ENCODE measurements around the gene NCOA7.
"Not testable (repeated sequence)": the region's sequence is repeated elsewhere in the genome, so short reads cannot be mapped to it uniquely, and the experiment has no call there.

NCOA7 gene

DNA sequence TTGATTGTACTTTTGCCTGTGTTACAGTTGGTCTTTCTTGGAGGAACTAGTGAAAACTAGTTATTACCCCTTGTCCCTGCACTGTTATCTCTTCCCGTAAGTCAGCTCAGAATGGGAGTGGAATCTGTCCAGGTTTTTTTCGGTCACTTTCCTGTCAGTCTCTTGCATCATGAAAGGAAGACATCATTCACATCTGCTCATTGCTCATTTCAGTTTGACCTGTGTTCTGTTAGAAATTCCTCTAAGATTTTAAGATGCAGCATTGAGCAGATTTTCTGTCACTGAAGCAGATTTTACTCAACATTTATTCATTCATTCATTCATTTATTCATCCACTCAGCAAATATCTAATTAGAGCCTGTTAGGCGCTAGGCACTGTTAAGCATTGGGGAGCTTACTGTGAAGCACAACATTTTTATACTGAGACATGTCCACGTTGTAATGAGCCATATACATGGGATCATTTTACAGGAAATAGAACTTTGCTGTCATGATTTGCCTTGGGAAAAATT lies 132.7 kb downstream of the NCOA7 start:
- WGBS, 2 experiments (ENCODE audit: insufficient coverage in 2 of 2) = 90 to 96% methylated on average over 2 to 4 of the region's 4 CpGs
- Histone ChIP-seq H3K27ac (ENCODE audit: low read depth, low read length, severe bottlenecking) (no peak overlapping the region), H3K36me3 (ENCODE audit: control insufficient read depth, insufficient read depth, low read length) (peaks cover 4% of the 10 kb centered on the region), H3K9me3 (ENCODE audit: control insufficient read depth, low read length) (no peaks in the 10 kb centered on the region), H3K4me3 (ENCODE audit: extremely low read depth, insufficient read depth, low read length, poor library complexity, severe bottlenecking) (no peak overlapping the region), H3K4me1 (ENCODE audit: control insufficient read depth, insufficient read depth, low read length, poor library complexity, severe bottlenecking) (no peaks in the 10 kb centered on the region)

DNA sequence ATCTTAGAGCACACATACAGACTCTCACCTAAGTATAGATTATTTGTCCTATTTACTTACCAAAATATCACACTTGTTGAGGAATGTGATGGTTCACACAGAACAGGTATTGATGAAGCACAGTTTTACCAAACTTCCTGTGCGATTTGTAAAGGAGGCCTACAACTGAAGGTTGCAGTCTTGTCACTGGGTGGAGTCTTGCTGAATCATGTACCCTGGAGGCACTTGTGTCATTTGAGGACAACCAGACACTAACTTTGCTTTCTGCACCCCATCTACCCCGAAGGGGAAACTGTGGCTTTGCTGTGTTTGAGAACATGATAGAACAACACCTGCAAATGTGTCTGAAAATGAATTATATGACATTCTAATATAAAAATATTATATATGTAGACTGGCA lies 133.4 kb downstream of the NCOA7 start:
- Histone ChIP-seq H3K36me3 (ENCODE audit: control insufficient read depth, insufficient read depth, low read length) (peaks cover 4% of the 10 kb centered on the region), H3K4me3 (ENCODE audit: extremely low read depth, insufficient read depth, low read length, poor library complexity, severe bottlenecking) (no peak overlapping the region), H3K4me1 (ENCODE audit: control insufficient read depth, insufficient read depth, low read length, poor library complexity, severe bottlenecking) (no peaks in the 10 kb centered on the region), H3K9me3 (ENCODE audit: control insufficient read depth, low read length) (no peaks in the 10 kb centered on the region), H3K27ac (ENCODE audit: low read depth, low read length, severe bottlenecking) (no peak overlapping the region)
- WGBS, 2 experiments (ENCODE audit: insufficient coverage in 2 of 2) = 50 to 89% methylated on average over 1 of the region's 2 CpGs

DNA sequence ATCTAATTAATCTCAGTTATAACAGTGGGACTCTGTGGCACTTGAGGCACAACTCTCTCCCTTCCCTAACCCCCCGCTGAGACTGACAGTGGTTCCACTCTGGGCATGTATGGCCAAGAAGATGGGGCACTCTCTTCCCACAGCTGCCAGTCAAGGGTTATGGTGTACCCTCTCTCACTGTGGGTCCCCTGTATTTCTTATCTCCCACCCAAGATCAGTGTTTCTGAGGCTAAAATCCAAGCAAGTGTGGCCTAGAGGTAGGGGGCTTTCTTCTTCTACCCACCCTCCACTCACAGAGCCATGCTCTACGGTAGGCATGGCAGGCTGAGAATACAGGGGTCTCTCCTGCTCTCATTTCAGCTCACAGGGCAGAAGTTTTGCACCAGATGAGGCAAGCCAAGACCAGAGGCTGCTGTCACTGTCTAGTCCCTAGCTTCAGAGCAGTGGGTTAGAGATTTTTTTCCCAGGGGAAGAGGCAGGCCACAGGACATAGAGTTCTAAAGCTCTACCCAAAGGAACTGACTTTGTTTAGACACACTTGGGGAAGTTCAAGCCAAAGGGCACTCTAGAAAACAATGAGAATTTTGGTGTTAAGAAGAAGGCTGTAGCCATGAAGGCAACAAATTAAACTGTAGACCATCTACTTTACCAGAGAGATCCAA lies 134.1 kb downstream of the NCOA7 start:
- H3K36me3 ChIP-seq (ENCODE audit: control insufficient read depth, insufficient read depth, low read length) = peaks cover 4% of the 10 kb centered on the region
- WGBS, 2 experiments (ENCODE audit: insufficient coverage in 2 of 2) = 83 to 92% methylated on average over 1 of the region's 2 CpGs
- H3K4me1 ChIP-seq (ENCODE audit: control insufficient read depth, insufficient read depth, low read length, poor library complexity, severe bottlenecking) = no peaks in the 10 kb centered on the region
- no peak overlapping the region for H3K27ac ChIP-seq (ENCODE audit: low read depth, low read length, severe bottlenecking)
- no peaks in the 10 kb centered on the region for H3K9me3 ChIP-seq (ENCODE audit: control insufficient read depth, low read length)
- no peak overlapping the region for H3K4me3 ChIP-seq (ENCODE audit: extremely low read depth, insufficient read depth, low read length, poor library complexity, severe bottlenecking)

DNA sequence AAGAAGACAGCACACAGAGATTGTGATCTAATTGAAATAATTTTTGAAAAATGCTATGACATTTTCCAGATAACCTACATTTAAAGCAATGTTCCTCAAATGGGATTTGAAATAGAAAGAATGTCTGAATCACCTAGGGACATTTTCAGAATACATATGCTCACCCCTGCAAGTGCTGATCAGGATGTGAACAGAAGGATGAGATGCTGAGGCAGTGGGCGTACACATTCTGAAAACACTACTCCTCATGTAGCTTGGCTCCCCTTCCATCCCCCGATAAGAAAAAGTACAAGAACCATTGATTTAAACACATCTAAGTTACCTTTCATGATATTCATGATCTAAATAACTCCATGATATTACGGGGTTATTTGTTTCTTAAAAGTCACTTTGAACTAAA lies 136.0 kb downstream of the NCOA7 start:
- Histone ChIP-seq H3K36me3 (ENCODE audit: control insufficient read depth, insufficient read depth, low read length) (peaks cover 4% of the 10 kb centered on the region), H3K4me3 (ENCODE audit: extremely low read depth, insufficient read depth, low read length, poor library complexity, severe bottlenecking) (no peak overlapping the region), H3K4me1 (ENCODE audit: control insufficient read depth, insufficient read depth, low read length, poor library complexity, severe bottlenecking) (no peaks in the 10 kb centered on the region), H3K9me3 (ENCODE audit: control insufficient read depth, low read length) (no peaks in the 10 kb centered on the region), H3K27ac (ENCODE audit: low read depth, low read length, severe bottlenecking) (no peak overlapping the region)
- 94 to 100% methylated on average over 1 to 2 of the region's 3 CpGs for WGBS, 2 experiments (ENCODE audit: insufficient coverage in 2 of 2)

DNA sequence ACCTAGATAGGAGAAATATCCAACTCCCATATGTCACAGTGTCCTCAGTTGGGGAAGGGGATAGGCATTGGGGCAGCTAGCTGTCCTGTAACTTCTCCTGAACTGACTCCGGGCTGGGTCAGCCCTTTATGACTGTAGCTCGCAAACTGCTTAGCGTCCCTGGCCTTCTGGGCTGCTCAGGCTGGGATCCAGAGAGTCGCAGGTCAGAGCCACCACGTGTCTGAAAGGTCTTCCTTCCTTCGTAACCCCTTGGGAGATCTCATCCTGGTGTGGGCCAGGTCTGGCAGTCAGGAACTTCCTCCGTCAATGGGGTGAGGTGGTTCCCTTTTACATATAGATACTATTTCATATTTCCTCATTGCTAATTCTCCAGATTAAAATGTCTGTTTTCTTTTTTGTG lies 137.0 kb downstream of the NCOA7 start:
- 89 to 100% methylated on average over 1 to 5 of the region's 7 CpGs for WGBS, 2 experiments (ENCODE audit: insufficient coverage in 2 of 2)
- Histone ChIP-seq H3K36me3 (ENCODE audit: control insufficient read depth, insufficient read depth, low read length) (peaks cover 4% of the 10 kb centered on the region), H3K9me3 (ENCODE audit: control insufficient read depth, low read length) (no peaks in the 10 kb centered on the region), H3K4me1 (ENCODE audit: control insufficient read depth, insufficient read depth, low read length, poor library complexity, severe bottlenecking) (no peaks in the 10 kb centered on the region), H3K4me3 (ENCODE audit: extremely low read depth, insufficient read depth, low read length, poor library complexity, severe bottlenecking) (no peak overlapping the region), H3K27ac (ENCODE audit: low read depth, low read length, severe bottlenecking) (no peak overlapping the region)

DNA sequence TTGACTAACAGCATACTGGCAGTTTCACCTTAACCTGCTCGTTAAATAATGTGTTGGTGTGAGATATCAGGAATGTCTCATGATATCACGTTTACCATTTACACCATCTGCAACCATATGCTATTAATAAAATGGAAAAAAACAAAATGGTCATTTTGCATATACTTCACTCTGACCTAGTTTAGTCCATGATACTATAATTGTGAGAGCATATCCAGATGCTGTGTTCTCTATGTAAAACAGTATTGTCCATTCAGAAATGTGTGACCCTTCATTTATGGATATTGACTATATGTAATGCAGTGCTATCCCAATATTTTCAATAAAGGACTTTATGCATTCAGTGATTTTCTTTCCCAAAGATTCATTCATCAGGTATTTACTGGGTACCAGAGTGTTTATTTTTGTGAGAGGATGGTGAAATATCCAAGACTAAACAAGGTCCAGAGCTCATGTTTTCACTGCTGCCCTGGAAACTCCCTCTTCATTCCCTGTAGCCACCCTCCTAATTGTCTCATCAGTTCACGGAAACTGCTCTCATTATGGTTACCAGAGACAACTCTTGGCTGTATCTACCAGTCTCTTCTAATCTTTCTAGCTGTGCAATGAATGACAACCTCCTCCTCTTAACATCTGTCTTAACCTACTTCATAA lies 140.1 kb downstream of the NCOA7 start:
- no peaks in the 10 kb centered on the region for H3K36me3 ChIP-seq (ENCODE audit: control insufficient read depth, insufficient read depth, low read length)
- H3K9me3 ChIP-seq (ENCODE audit: control insufficient read depth, low read length) = no peaks in the 10 kb centered on the region
- H3K4me3 ChIP-seq (ENCODE audit: extremely low read depth, insufficient read depth, low read length, poor library complexity, severe bottlenecking) = no peak overlapping the region
- H3K27ac ChIP-seq (ENCODE audit: low read depth, low read length, severe bottlenecking) = no peak overlapping the region
- H3K4me1 ChIP-seq (ENCODE audit: control insufficient read depth, insufficient read depth, low read length, poor library complexity, severe bottlenecking) = no peaks in the 10 kb centered on the region
- 83 to 100% methylated on average over 1 of the region's 3 CpGs for WGBS, 2 experiments (ENCODE audit: insufficient coverage in 2 of 2)

DNA sequence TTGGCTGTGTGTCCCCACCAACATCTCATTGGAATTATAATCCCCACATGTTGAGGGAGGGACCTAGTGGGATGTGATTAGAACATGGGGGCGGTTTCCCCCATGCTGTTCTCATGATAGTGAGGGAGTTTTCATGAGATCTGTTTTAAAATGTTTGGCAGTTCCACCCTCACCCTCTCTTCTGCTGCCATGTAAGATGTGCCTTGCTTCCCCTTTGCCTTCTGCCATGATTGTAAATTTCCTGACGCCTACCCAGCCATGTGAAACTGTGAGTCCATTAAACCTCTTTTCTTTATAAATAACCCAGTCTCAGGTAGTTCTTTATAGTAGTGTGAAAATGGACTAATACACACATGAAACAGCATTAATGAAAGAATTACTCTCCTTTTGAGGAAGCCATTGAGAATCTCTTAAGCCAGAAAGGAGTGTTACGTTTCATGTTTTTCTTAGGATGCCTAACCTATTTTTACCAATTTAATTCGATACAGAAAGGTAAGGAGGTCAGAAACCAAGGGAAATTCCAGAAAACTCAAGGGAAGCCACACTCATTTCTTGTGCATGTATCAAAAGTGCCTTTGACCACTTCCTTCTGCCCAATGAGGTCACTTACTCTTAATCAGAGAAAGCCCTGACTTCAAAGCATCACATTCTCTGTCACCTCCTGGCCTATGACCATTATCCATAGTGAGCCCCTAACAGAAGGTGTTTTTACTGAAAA lies 141.1 kb downstream of the NCOA7 start:
- Histone ChIP-seq H3K4me1 (ENCODE audit: control insufficient read depth, insufficient read depth, low read length, poor library complexity, severe bottlenecking) (no peaks in the 10 kb centered on the region), H3K9me3 (ENCODE audit: control insufficient read depth, low read length) (no peaks in the 10 kb centered on the region), H3K4me3 (ENCODE audit: extremely low read depth, insufficient read depth, low read length, poor library complexity, severe bottlenecking) (no peak overlapping the region), H3K27ac (ENCODE audit: low read depth, low read length, severe bottlenecking) (no peak overlapping the region), H3K36me3 (ENCODE audit: control insufficient read depth, insufficient read depth, low read length) (no peaks in the 10 kb centered on the region)
- WGBS, 2 experiments (ENCODE audit: insufficient coverage in 2 of 2) = 80 to 100% methylated on average over 1 of the region's 4 CpGs

DNA sequence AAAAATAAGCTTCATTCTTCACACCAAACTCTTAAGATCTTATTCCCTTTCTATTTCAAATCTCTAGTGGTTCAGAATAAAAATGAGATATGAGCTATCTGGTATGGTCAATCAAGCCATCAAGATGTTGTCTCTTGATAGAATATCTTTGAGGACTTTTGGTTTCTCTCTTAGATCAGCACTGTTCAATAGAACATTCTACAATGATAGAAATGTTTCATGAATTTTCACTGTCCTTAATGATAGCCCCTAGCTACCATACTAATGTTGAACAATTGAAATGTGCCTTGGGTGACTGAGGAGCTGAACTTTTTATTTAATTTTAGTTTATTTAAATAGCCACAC lies 141.7 kb downstream of the NCOA7 start:
- Histone ChIP-seq H3K9me3 (ENCODE audit: control insufficient read depth, low read length) (no peaks in the 10 kb centered on the region), H3K36me3 (ENCODE audit: control insufficient read depth, insufficient read depth, low read length) (no peaks in the 10 kb centered on the region), H3K27ac (ENCODE audit: low read depth, low read length, severe bottlenecking) (no peak overlapping the region), H3K4me3 (ENCODE audit: extremely low read depth, insufficient read depth, low read length, poor library complexity, severe bottlenecking) (no peak overlapping the region), H3K4me1 (ENCODE audit: control insufficient read depth, insufficient read depth, low read length, poor library complexity, severe bottlenecking) (no peaks in the 10 kb centered on the region)

DNA sequence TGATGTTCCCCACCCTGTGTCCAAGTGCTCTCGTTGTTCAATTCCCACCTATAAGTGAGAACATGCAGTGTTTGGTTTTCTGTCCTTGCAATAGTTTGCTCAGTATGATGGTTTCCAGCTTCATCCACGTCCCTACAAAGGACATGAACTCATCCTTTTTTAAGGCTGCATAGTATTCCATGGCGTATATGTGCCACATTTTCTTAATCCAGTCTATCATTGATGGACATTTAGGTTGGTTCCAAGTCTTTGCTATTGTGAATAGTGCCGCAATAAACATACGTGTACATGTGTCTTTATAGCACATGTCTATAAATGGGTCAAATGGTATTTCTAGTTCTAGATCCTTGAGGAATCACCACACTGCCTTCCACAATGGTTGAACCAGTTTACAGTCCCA lies 144.8 kb downstream of the NCOA7 start:
- WGBS, 2 experiments (ENCODE audit: insufficient coverage in 2 of 2) = 79 to 100% methylated on average over 2 of the region's 5 CpGs

DNA sequence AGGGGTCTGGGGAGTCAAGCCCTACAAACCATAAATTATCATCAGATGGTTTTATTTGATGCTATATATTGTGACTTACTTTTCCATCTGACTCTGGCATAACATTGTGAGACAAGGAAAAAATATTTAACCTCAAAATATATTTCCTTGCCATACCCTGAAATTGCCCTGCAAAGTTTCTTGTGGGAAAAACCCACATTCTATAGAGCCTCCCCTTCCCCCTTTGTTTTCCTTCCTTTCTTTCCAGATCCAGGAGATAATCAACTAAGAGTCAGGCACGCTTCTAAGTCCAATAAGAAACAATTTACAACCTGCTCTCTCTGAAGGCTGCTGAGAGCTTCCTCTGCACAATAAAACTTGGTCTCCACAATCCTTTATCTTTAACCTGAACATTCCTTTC lies 148.3 kb downstream of the NCOA7 start:
- WGBS, 2 experiments (ENCODE audit: insufficient coverage in 2 of 2) = 74% methylated on average over 1 of the region's 1 CpG; no CpG with 5 or more reads in 1 of the 2 experiments
- Histone ChIP-seq H3K9me3 (ENCODE audit: control insufficient read depth, low read length) (no peaks in the 10 kb centered on the region), H3K36me3 (ENCODE audit: control insufficient read depth, insufficient read depth, low read length) (no peaks in the 10 kb centered on the region), H3K4me1 (ENCODE audit: control insufficient read depth, insufficient read depth, low read length, poor library complexity, severe bottlenecking) (peaks cover 37% of the 10 kb centered on the region), H3K4me3 (ENCODE audit: extremely low read depth, insufficient read depth, low read length, poor library complexity, severe bottlenecking) (no peak overlapping the region), H3K27ac (ENCODE audit: low read depth, low read length, severe bottlenecking) (no peak overlapping the region)

More for the DNA sequence above, 144.8 kb downstream of the NCOA7 start:
- not testable (repeated sequence) for H3K36me3 ChIP-seq (ENCODE audit: control insufficient read depth, insufficient read depth, low read length); H3K4me3 ChIP-seq (ENCODE audit: extremely low read depth, insufficient read depth, low read length, poor library complexity, severe bottlenecking); H3K27ac ChIP-seq (ENCODE audit: low read depth, low read length, severe bottlenecking); H3K4me1 ChIP-seq (ENCODE audit: control insufficient read depth, insufficient read depth, low read length, poor library complexity, severe bottlenecking); H3K9me3 ChIP-seq (ENCODE audit: control insufficient read depth, low read length)

DNA sequence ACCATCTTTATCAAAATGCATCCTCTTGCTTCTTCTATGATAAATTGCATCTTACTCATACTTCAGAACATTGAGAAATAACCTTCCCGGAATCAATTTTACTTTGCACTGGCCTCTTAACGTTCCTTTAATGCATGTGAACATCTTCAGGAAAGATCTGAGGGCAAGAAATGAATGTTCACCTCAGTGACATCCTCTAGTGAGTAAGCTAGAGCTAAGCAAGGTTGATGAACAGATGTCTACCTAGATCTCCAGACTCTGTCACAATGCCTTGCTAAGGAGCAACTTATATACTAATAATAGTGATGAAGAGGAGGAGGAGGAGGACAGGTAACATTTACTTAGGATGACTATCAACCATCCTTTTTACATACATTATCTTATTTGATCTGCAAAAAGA lies 149.0 kb downstream of the NCOA7 start:
- Histone ChIP-seq H3K27ac (ENCODE audit: low read depth, low read length, severe bottlenecking) (no peak overlapping the region), H3K36me3 (ENCODE audit: control insufficient read depth, insufficient read depth, low read length) (no peaks in the 10 kb centered on the region), H3K9me3 (ENCODE audit: control insufficient read depth, low read length) (no peaks in the 10 kb centered on the region), H3K4me3 (ENCODE audit: extremely low read depth, insufficient read depth, low read length, poor library complexity, severe bottlenecking) (no peak overlapping the region), H3K4me1 (ENCODE audit: control insufficient read depth, insufficient read depth, low read length, poor library complexity, severe bottlenecking) (peaks cover 42% of the 10 kb centered on the region)
- 100% methylated on average over 1 to 2 of the region's 2 CpGs for WGBS, 2 experiments (ENCODE audit: insufficient coverage in 2 of 2)

Measured in mesodermal cell (in vitro differentiated cells).